ENCODE measurements around the gene ZCCHC7.
"Not testable (repeated sequence)": the region's sequence is repeated elsewhere in the genome, so short reads cannot be mapped to it uniquely, and the experiment has no call there.

The ZCCHC7 gene

DNA sequence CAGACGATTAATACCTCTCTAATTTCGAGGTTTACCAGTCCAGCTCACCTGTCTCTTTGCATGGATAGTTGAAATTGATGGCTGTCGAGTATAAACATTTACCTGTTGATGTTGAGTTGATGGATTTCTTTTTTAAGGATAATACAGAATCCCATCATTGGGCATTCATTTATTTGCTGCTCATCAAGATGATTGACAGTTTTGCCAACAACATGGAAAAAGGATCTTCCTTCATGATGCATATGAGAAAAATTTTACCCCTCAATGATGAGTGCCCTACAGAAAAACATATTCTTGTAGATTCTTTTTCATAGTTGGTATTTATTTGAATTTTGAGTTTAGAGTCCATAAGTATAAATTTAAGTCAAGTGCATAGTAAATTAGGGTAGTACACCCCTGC lies 59.2 kb downstream of the ZCCHC7 start:
- TF ChIP-seq, protein P1, sequence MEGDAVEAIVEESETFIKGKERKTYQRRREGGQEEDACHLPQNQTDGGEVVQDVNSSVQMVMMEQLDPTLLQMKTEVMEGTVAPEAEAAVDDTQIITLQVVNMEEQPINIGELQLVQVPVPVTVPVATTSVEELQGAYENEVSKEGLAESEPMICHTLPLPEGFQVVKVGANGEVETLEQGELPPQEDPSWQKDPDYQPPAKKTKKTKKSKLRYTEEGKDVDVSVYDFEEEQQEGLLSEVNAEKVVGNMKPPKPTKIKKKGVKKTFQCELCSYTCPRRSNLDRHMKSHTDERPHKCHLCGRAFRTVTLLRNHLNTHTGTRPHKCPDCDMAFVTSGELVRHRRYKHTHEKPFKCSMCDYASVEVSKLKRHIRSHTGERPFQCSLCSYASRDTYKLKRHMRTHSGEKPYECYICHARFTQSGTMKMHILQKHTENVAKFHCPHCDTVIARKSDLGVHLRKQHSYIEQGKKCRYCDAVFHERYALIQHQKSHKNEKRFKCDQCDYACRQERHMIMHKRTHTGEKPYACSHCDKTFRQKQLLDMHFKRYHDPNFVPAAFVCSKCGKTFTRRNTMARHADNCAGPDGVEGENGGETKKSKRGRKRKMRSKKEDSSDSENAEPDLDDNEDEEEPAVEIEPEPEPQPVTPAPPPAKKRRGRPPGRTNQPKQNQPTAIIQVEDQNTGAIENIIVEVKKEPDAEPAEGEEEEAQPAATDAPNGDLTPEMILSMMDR (IDR thresholded peaks at IDR 0.05; ENCODE audit: low read depth, low read length): no peak
- no peak overlapping the region for H3K4me3 ChIP-seq (ENCODE audit: low read depth, low read length)

- TF ChIP-seq, protein P1 (IDR thresholded peaks at IDR 0.05; ENCODE audit: low read depth, low read length): no peak
- no peak overlapping the region for H3K4me3 ChIP-seq (ENCODE audit: low read depth, low read length)
Measured at GRCh38 chr9:37180138-37180537, 59.8 kb downstream of the ZCCHC7 start.

- TF ChIP-seq, protein P1 (IDR thresholded peaks at IDR 0.05; ENCODE audit: low read depth, low read length): no peak
- H3K4me3 ChIP-seq (ENCODE audit: low read depth, low read length): no peak overlapping the region
Measured at GRCh38 chr9:37182718-37183117, 62.3 kb downstream of the ZCCHC7 start.

DNA sequence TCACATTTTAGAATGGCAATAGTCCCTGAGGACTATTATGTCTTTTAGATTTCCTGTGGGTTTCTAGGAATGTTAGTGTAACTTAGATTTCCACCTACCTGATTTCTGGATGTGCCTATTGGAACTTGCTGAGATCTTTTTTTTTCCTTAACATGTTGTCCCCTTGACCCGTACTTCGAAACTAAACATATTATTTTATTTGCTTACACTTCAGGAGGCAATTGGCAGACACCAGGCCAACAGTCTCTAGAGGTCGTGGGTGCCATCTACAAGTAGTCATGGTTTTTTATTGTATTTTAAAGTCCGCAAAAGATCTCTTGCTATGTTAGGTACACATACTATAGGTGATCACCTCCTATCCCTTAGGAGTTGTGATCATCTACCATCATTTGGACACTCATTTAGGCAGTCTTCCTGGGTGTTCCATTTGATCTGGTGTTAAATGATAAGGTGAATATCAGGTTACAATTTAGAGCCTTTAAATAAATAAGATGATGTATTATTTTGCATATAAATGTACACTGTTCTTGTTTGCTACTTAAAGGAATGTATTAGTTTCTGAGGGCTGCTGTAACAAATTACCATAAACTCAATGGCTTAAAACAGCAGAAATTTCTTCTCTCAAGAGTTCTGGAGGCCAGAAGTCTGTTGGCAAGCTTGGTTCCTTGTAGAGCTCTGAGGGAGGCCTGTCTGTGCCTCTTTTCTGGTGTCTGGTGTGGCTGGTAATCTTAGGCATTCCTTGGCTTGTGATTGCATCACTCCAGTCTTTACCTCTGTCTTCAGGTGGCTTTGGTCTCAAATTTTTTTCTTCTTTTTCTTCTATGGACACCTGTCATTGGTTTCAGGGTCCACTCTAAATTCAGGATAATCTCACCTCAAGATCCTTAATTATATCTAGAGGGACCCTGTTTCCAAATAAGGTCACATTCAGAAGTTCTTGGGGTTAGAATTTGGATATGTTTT lies 64.8 kb downstream of the ZCCHC7 start:
- H3K4me3 ChIP-seq (ENCODE audit: low read depth, low read length): no peak overlapping the region
- TF ChIP-seq, protein P1 (IDR thresholded peaks at IDR 0.05; ENCODE audit: low read depth, low read length): no peak

DNA sequence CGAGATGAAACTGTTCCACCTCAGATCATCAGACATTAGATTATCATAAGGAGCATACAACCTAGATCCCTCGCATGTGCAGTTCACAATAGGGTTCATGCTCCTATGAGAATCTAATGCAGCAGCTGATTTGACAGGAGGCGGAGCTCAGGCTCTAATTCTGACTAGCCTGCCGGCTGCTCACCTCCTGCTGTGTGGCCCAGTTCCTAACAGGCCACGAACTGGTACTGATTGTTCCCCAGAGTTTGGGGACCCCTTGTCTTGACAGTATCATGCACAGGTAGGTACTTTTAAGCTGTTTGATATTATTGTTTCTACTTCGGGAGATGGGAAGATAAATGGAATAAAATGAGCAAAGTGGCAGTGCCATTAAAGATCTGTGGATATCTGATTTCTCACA lies 66.9 kb downstream of the ZCCHC7 start:
- no peak overlapping the region for H3K4me3 ChIP-seq (ENCODE audit: low read depth, low read length)
- TF ChIP-seq, protein P1 (IDR thresholded peaks at IDR 0.05; ENCODE audit: low read depth, low read length): no peak

DNA sequence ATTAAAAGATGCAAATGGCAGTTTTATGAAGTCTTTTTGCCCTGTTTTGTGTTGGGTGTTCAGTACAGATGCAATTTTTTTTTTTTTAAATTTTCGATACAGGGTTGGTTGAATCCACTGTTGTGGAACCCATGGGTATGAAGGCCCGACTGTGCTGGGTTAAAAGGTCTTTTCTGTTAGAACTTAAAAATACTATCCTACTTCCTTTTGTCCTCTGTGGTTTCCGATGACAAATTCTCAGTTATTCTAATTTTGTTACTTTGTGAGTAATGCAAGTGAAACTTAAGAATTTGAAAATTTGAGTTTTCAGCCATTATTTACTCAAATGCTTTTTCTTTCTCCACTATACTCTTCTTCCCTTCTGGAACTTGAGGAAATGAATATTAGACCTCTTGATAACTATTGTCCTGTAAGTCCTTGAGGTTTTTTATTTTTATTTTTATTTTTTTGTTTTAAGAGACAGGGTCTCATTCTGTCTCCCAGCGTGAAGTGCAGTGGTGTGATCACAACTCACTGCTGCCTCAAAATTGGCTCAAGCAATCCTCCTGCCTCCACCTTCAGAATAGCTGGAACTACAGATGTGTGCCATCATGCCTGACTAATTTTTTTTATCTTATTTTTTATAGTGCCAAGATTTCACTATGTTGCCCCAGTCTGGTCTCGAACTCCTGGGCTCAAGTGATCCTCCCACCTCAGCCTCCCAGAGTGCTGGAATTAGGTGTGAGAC lies 67.5 kb downstream of the ZCCHC7 start:
- TF ChIP-seq, protein P1 (IDR thresholded peaks at IDR 0.05; ENCODE audit: low read depth, low read length): no peak
- H3K4me3 ChIP-seq (ENCODE audit: low read depth, low read length): no peak overlapping the region

DNA sequence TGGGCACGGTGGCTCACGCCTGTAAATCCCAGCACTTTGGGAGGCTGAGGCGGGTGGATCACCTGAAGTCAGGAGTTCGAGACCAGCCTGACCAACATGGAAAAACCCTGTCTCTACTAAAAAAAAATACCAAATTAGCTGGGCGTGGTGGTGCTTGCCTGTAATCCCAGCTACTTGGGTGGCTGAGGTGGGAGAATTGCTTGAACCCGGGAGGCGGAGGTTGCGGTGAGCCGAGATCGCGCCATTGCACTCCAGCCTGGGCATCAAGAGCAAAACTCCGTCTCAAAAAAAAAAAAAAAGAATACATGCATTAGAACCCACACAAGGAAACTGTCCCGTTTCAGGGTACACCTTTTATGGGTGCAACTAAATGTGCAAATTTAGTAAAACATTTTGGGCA lies 70.4 kb downstream of the ZCCHC7 start:
- not testable (repeated sequence) for H3K4me3 ChIP-seq (ENCODE audit: low read depth, low read length)
